ENCODE data around the gene PDZD11.

Gene PDZD11

DNA sequence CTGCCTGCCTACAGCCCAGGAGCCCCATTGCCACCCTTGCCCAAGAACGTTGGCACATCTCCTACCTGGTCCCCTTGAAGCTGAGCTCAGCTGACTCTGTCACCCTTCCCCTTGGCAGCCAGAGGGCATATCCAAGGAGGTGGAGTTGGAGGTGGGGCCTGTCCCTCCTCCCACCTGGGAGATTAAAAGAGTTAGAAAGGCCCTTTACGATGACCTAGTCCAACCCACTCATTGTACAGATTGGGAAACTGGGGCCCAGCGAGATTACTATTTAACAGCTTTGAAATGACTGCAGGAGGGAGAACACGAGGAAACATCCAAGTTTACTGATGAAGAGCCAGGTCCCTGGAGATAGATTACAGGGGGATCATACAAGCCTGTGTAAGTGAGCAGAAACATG is 29.6 kb downstream of the PDZD11 start, which contains the start of gene P2RY4:
Gene P2RY4, minus strand, starts transcription at position 101 of the 400 bp plus-strand sequence. CDS start 580 bp downstream, outside the sequence.
- in situ Hi-C loops (cut with HindIII; ENCODE audit: low sequenced_read_pairs): no loop called here
- no peak for TF ChIP-seq CTCF (IDR thresholded peaks at IDR 0.05; ENCODE audit: low read depth, low read length, missing control alignments)
- H3K4me3 ChIP-seq (ENCODE audit: low read depth, low read length): no peak within 1 kb of the TSS
- no peak for DNase-seq (ENCODE audit: low read depth)

- in situ Hi-C loops (cut with HindIII; ENCODE audit: low sequenced_read_pairs): no loop called here
These were observed 32.1 kb downstream of the PDZD11 start for GRCh38 chrX:70257423-70258288.

GRCh38 chrX:70255452-70255851 is 34.3 kb downstream of the PDZD11 start:
- no peak for TF ChIP-seq CTCF (IDR thresholded peaks at IDR 0.05; ENCODE audit: low read depth, low read length, missing control alignments)

More at GRCh38 chrX:70257423-70258288, 32.1 kb downstream of the PDZD11 start:
- TF ChIP-seq CTCF (IDR thresholded peaks at IDR 0.05; ENCODE audit: low read depth, low read length, missing control alignments): no peak
- DNase-seq (ENCODE audit: low read depth): no peak
- H3K4me3 ChIP-seq (ENCODE audit: low read depth, low read length): no peak overlapping the region

DNA sequence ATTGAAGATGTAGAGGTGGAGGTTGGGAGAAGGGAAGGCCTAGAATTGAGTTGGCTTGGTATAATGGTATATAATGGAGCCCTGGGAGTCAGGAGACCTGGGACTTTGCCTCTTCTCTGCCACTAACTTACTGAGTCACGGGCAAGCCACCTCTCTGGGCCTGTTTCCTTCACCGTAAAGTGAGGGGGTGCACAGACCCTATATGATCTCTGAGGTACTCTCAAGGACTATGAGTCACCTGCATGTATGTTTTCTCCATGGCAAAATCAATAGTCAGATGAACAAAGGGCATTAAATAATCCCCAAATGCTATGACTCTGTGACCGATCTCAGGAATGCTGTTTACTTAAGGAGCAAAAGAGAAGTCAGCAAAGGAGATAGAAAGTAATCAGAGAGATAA is 34.8 kb downstream of the PDZD11 start:
- TF ChIP-seq CTCF (IDR thresholded peaks at IDR 0.05; ENCODE audit: low read depth, low read length, missing control alignments): no peak
- no peak for DNase-seq (ENCODE audit: low read depth)
- no peak overlapping the region for H3K4me3 ChIP-seq (ENCODE audit: low read depth, low read length)
- in situ Hi-C loops (cut with HindIII; ENCODE audit: low sequenced_read_pairs): no loop called here

More at GRCh38 chrX:70255452-70255851, 34.3 kb downstream of the PDZD11 start:
- in situ Hi-C loops (cut with HindIII; ENCODE audit: low sequenced_read_pairs): no loop called here
- DNase-seq (ENCODE audit: low read depth): no peak
- H3K4me3 ChIP-seq (ENCODE audit: low read depth, low read length): no peak overlapping the region

DNA sequence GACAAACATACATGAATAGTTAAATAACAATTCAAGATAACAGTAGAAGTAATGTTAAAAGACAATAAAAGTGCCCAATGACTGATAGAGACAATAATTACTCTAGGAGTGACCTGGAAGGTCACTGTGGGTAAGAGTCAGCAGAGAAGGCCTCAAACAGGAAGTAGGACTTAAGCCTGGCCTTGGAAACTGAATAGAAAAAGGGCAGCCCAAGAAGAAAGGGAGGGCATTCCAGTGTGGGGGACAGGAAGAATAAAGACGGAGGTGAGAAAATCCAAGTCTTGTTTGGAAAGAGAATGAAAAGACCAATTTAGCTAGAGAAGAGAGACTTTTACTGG is 35.7 kb downstream of the PDZD11 start:
- no peak overlapping the region for H3K4me3 ChIP-seq (ENCODE audit: low read depth, low read length)
- no peak for TF ChIP-seq CTCF (IDR thresholded peaks at IDR 0.05; ENCODE audit: low read depth, low read length, missing control alignments)
- in situ Hi-C loops (cut with HindIII; ENCODE audit: low sequenced_read_pairs): no loop called here
- no peak for DNase-seq (ENCODE audit: low read depth)

DNA sequence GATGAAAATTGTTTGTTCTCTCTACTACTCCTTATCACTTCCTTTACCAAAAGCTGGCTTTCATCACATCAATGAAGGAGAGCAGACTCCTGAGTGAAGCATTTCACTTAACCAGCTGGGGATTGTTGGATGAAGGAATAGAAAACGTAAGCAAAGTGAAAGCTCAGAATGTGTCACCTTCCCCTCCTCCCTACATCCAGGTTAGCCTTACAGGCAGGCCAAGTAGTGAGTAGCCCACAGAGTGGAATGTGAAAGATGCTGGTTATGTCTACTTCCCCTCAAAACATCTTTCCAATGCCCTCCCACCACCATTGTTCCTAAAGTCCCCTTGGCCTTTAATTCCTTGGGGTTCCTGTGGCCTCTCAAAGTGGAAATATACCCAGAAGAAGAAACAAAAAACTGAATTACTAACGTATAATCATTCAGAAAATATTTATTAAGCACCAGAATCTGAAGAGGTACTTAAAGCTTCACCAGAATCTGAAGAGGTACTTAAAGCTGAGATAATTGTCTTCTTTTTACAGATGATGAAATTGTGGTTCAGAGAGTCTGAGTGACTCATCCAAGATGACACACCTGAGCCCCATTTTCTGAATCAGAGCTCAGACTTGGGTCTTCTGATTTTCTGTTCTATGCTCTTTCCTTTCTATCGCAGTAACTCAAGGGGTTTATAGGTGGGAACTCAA is 36.2 kb downstream of the PDZD11 start:
- TF ChIP-seq CTCF (IDR thresholded peaks at IDR 0.05; ENCODE audit: low read depth, low read length, missing control alignments): no peak
- H3K4me3 ChIP-seq (ENCODE audit: low read depth, low read length): no peak overlapping the region
- no peak for DNase-seq (ENCODE audit: low read depth)
- in situ Hi-C loops (cut with HindIII; ENCODE audit: low sequenced_read_pairs): no loop called here
